Measurements from ENCODE around the gene RAD51B.
"Not testable (repeated sequence)": the region's sequence is repeated elsewhere in the genome, so short reads cannot be mapped to it uniquely, and the experiment has no call there.

GRCh38 chr14:67988210-67988609, 168.6 kb downstream of the RAD51B start:
- not testable (repeated sequence) for TF ChIP-seq CTCF (conservative IDR thresholded peaks at IDR 0.05 in 1 of 2, IDR thresholded peaks at IDR 0.05 in 1 of 2; ENCODE audit: low read depth in 1 of 2, low read length in 2 of 2); EZH2 (IDR thresholded peaks at IDR 0.05; ENCODE audit: low read length, missing control alignments)
